Stomach smooth muscle (tissue), 2 donors: ENCODE measurements around the gene TRPM3.

ENCODE experiments used
- H3K27ac ChIP-seq: one replicate; pipeline ENCODE4 v1.7.0; 2013; ENCODE audit warnings: mild to moderate bottlenecking, low read length, inconsistent platforms
- H3K27me3 ChIP-seq, 2 donors: one replicate each; pipeline ENCODE4 v1.7.0; 2013; ENCODE audit warnings: low read length in 2 of 2; ENCODE audit not compliant: insufficient read depth in 2 of 2, control insufficient read depth in 1 of 2
- H3K36me3 ChIP-seq, 2 donors: one replicate each; pipeline ENCODE4 v1.7.0; 2013; ENCODE audit warnings: low read length in 2 of 2; ENCODE audit not compliant: control insufficient read depth in 2 of 2, insufficient read depth in 2 of 2
- H3K4me1 ChIP-seq: one replicate; pipeline ENCODE4 v1.7.0; 2013; ENCODE audit warnings: low read length; ENCODE audit not compliant: control insufficient read depth, insufficient read depth
- H3K4me3 ChIP-seq, 2 donors: one replicate each; pipeline ENCODE4 v1.7.0; 2013; ENCODE audit warnings: low read length in 2 of 2
- H3K9ac ChIP-seq, 2 donors: one replicate each; pipeline ENCODE4 v1.7.0; 2013; ENCODE audit warnings: low read length in 2 of 2, mild to moderate bottlenecking in 1 of 2
- H3K9me3 ChIP-seq, 2 donors: one replicate each; pipeline ENCODE4 v1.7.0; 2013; ENCODE audit warnings: low read length in 2 of 2; ENCODE audit not compliant: control insufficient read depth in 2 of 2
- donor health status: healthy.
- donor health status: Pancreatic carcinoma.

Gene TRPM3

GRCh38 chr9:71105192-71105591 is 16.2 kb downstream of the TRPM3 start:
- Histone ChIP-seq H3K9ac (no peak overlapping the region), H3K27me3 (no peaks in the 10 kb centered on the region), H3K36me3 (no peaks in the 10 kb centered on the region), H3K27ac (no peak overlapping the region), H3K4me3 (no peak overlapping the region), H3K4me1 (no peaks in the 10 kb centered on the region), H3K9me3 (no peaks in the 10 kb centered on the region)

- H3K9me3 ChIP-seq = no peaks in the 10 kb centered on the region
- no peaks in the 10 kb centered on the region for H3K4me1 ChIP-seq
- no peaks in the 10 kb centered on the region for H3K36me3 ChIP-seq
- no peaks in the 10 kb centered on the region for H3K27me3 ChIP-seq
- no peak overlapping the region for H3K27ac ChIP-seq
- no peak overlapping the region for H3K4me3 ChIP-seq
- H3K9ac ChIP-seq = no peak overlapping the region
These were observed 22.6 kb downstream of the TRPM3 start for GRCh38 chr9:71098801-71099200.

GRCh38 chr9:71097671-71098070 is 23.8 kb downstream of the TRPM3 start:
- H3K9ac ChIP-seq = no peak overlapping the region
- H3K4me1 ChIP-seq = no peaks in the 10 kb centered on the region
- H3K9me3 ChIP-seq = no peaks in the 10 kb centered on the region
- H3K27me3 ChIP-seq = no peaks in the 10 kb centered on the region
- H3K36me3 ChIP-seq = no peaks in the 10 kb centered on the region
- no peak overlapping the region for H3K27ac ChIP-seq
- no peak overlapping the region for H3K4me3 ChIP-seq

DNA sequence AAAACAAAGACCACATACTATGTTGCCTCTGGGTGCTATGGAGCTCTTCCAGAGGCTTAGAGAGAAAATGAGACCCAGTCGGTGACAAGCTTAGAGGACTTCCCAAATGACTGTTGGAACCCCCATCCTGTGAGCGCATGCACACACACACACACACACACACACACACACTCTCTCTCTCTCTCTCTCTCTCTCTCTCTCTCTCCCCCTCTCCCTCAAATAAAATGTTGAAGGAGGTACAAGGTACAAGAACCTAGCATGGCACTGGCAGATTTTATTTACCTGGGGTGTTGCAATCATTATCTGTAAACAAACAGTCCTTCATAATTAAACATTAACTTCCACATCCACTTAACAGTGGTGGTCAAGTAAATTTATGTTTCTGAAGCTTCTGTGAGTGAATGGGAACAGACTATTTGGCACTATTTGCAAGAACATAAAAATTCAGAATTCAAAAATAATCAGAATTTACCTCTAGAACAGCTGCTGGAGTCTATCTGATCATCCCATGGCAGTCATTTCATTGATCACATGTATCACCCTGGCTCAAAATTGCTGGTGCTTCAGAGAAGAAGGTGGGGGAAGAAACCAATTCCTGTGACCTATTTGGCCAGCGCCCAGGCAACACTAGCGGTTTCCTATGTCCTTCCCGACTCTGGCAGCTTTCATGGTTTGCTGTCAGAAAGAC is 24.9 kb downstream of the TRPM3 start:
- no peaks in the 10 kb centered on the region for H3K36me3 ChIP-seq
- H3K4me3 ChIP-seq = no peak overlapping the region
- no peak overlapping the region for H3K9ac ChIP-seq

GRCh38 chr9:71094708-71095251 is 26.6 kb downstream of the TRPM3 start:
- H3K36me3 ChIP-seq = no peaks in the 10 kb centered on the region
- no peaks in the 10 kb centered on the region for H3K4me1 ChIP-seq
- H3K4me3 ChIP-seq = no peak overlapping the region
- H3K9me3 ChIP-seq = no peaks in the 10 kb centered on the region
- H3K9ac ChIP-seq = no peak overlapping the region
- no peaks in the 10 kb centered on the region for H3K27me3 ChIP-seq
- no peak overlapping the region for H3K27ac ChIP-seq

More for the DNA sequence above, 24.9 kb downstream of the TRPM3 start:
- Histone ChIP-seq H3K27me3 (no peaks in the 10 kb centered on the region), H3K27ac (no peak overlapping the region), H3K9me3 (no peaks in the 10 kb centered on the region), H3K4me1 (no peaks in the 10 kb centered on the region)

DNA sequence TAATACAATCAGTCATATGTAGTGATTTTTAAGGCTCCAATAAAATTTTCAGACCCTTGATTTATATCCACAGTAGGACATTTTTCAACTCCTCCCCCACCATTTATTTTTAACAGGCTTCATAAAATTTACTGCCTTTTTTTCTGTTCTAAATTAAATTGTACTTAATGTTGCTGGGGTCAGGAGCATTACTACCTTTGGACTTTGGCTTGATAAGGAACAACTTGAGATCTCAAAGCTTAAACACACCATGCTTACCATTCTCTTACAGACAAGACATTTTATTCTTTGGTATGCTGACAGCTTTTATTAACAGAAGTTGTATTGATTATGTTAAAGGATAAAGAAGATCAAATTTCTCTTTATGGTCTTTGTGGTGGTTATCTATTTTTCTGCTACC is 30.5 kb downstream of the TRPM3 start:
- no peaks in the 10 kb centered on the region for H3K36me3 ChIP-seq
- H3K9ac ChIP-seq = no peak overlapping the region
- no peaks in the 10 kb centered on the region for H3K27me3 ChIP-seq
- H3K4me1 ChIP-seq = no peaks in the 10 kb centered on the region
- H3K27ac ChIP-seq = no peak overlapping the region
- H3K4me3 ChIP-seq = no peak overlapping the region
- no peaks in the 10 kb centered on the region for H3K9me3 ChIP-seq

DNA sequence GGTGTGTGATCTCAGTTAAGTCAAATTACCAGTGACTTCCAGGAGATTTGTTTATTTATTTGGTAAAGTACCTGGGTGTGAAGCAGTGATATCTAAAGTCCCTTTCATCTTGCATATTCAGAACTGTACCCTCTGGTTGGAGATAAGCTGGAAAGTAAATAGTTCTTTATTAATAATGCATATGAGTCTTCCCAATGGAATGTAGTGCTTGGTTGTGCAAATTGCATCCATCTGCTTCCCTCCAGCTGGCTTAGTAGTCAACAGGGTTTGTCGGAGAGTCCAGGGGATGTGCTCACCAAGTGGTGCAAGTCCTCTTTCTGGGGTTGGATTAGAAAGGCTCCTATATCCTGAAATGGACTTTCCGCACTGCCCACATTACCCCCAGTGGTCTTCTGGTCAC is 42.0 kb downstream of the TRPM3 start:
- Histone ChIP-seq H3K9ac (no peak overlapping the region), H3K27ac (no peak overlapping the region), H3K4me1 (no peaks in the 10 kb centered on the region), H3K36me3 (no peaks in the 10 kb centered on the region), H3K27me3 (no peaks in the 10 kb centered on the region), H3K9me3 (no peaks in the 10 kb centered on the region), H3K4me3 (no peak overlapping the region)

DNA sequence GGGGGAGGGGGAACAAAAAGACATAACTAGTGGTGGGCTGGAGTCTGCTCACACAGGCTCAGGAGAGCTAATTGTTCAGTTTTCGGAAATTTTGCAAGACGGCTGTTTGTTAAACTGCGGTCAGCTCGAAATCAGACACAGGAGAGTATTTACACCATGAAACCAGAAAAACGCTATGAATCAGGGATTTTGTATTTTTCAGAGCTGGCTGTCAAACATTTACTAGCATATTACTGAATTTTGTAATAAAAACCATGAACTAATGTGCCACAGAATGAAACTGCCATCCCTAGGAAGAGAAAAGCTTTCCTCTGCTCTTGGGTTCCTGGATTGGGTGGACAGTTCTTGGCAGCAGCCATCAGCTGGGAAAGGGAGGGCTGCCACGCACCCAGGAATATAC is 45.3 kb downstream of the TRPM3 start:
- no peak overlapping the region for H3K9ac ChIP-seq
- H3K4me1 ChIP-seq = no peaks in the 10 kb centered on the region
- H3K27ac ChIP-seq = no peak overlapping the region
- no peaks in the 10 kb centered on the region for H3K9me3 ChIP-seq
- H3K27me3 ChIP-seq = no peaks in the 10 kb centered on the region
- no peak overlapping the region for H3K4me3 ChIP-seq
- no peaks in the 10 kb centered on the region for H3K36me3 ChIP-seq

GRCh38 chr9:71073494-71073893 is 47.9 kb downstream of the TRPM3 start:
- Histone ChIP-seq H3K4me1 (no peaks in the 10 kb centered on the region), H3K4me3 (no peak overlapping the region), H3K9ac (no peak overlapping the region), H3K27me3 (no peaks in the 10 kb centered on the region), H3K27ac (no peak overlapping the region), H3K9me3 (no peaks in the 10 kb centered on the region), H3K36me3 (no peaks in the 10 kb centered on the region)

GRCh38 chr9:71072587-71072986 is 48.8 kb downstream of the TRPM3 start:
- Histone ChIP-seq H3K4me3 (no peak overlapping the region), H3K36me3 (no peaks in the 10 kb centered on the region), H3K27me3 (no peaks in the 10 kb centered on the region), H3K27ac (no peak overlapping the region), H3K4me1 (no peaks in the 10 kb centered on the region), H3K9me3 (no peaks in the 10 kb centered on the region), H3K9ac (no peak overlapping the region)

GRCh38 chr9:71071633-71072032 is 49.8 kb downstream of the TRPM3 start:
- no peaks in the 10 kb centered on the region for H3K9me3 ChIP-seq
- H3K36me3 ChIP-seq = no peaks in the 10 kb centered on the region
- H3K27ac ChIP-seq = no peak overlapping the region
- H3K27me3 ChIP-seq = no peaks in the 10 kb centered on the region
- H3K4me1 ChIP-seq = no peaks in the 10 kb centered on the region
- H3K9ac ChIP-seq = no peak overlapping the region
- H3K4me3 ChIP-seq = no peak overlapping the region
